ENCODE results near the gene ZNF575. TPM values are rescaled to one million over a fixed set of nuclear protein-coding genes. Genes with fewer than 3 reads are reported as not detected.

Gene ZNF575
- total RNA-seq, 1 donor from 2014 or later: 6.5 TPM

DNA sequence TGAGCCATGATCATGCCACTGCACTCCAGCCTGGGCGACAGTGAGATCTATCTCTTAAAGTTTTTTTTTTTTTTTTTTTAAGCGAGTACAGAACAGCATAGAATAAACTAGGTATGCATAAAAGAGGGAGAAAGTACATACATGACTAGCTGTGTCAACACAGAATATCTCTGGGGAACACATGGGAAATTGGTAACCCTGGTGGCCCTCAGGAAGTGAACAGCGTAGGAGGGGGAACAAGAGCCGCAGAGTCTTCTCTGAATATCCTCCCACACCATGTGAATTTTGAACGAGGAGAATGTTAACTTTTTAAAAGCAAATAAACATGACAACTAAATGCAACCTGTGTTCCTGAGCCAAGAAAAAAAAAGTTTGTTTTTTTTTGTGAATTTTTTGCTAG, 43.7 kb upstream of the ZNF575 start:
- H3K4me3 Mint-ChIP-seq (ENCODE audit: unreplicated experiment): no peak overlapping the region
- H3K4me1 Mint-ChIP-seq (ENCODE audit: unreplicated experiment): no peaks in the 10 kb centered on the region
- H3K27me3 Mint-ChIP-seq (ENCODE audit: unreplicated experiment): no peaks in the 10 kb centered on the region
- peaks cover under 1% of the 10 kb centered on the region for H3K36me3 Mint-ChIP-seq (ENCODE audit: unreplicated experiment)
- no peak for DNase-seq (ENCODE audit: extremely low spot score, unreplicated experiment)
- TF ChIP-seq, protein P1, sequence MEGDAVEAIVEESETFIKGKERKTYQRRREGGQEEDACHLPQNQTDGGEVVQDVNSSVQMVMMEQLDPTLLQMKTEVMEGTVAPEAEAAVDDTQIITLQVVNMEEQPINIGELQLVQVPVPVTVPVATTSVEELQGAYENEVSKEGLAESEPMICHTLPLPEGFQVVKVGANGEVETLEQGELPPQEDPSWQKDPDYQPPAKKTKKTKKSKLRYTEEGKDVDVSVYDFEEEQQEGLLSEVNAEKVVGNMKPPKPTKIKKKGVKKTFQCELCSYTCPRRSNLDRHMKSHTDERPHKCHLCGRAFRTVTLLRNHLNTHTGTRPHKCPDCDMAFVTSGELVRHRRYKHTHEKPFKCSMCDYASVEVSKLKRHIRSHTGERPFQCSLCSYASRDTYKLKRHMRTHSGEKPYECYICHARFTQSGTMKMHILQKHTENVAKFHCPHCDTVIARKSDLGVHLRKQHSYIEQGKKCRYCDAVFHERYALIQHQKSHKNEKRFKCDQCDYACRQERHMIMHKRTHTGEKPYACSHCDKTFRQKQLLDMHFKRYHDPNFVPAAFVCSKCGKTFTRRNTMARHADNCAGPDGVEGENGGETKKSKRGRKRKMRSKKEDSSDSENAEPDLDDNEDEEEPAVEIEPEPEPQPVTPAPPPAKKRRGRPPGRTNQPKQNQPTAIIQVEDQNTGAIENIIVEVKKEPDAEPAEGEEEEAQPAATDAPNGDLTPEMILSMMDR (IDR thresholded peaks at IDR 0.05): no peak
- H3K27ac Mint-ChIP-seq (ENCODE audit: unreplicated experiment): no peak overlapping the region
- no peaks in the 10 kb centered on the region for H3K9me3 Mint-ChIP-seq (ENCODE audit: unreplicated experiment)

DNA sequence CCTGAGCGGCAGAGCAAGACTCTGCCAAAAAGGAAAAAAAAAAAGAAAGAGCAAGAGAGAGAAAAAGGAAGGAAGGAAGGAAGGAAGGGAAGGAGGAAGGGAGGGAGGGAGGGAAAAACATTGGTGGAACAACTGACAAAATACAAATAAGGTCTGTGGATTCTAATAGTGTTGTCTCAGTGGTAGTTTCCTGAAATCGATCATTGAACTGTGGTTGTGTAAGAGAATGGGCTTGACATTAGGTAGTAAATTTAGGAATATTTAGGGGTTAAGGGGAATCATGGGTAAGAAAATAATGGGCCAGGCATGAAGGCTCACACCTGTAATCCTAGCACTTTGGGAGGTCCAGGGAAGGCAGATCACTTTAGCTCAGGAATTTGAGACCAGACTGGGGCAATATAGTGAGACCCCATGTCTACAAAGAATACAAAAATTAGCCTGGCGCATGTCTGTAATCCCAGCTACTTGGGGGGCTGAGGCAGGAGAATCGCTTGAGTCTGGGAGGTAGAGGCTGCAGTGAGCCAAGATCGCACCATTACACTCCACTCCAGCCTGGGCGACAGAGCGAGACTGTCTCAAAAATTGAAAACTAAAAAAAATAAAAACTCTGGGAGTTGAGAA, 42.9 kb upstream of the ZNF575 start:
- DNase-seq (ENCODE audit: extremely low spot score, unreplicated experiment): no peak
- Mint-ChIP-seq H3K27ac (ENCODE audit: unreplicated experiment) (no peak overlapping the region), H3K9me3 (ENCODE audit: unreplicated experiment) (no peaks in the 10 kb centered on the region), H3K27me3 (ENCODE audit: unreplicated experiment) (no peaks in the 10 kb centered on the region), H3K4me1 (ENCODE audit: unreplicated experiment) (no peaks in the 10 kb centered on the region), H3K4me3 (ENCODE audit: unreplicated experiment) (no peak overlapping the region), H3K36me3 (ENCODE audit: unreplicated experiment) (peaks cover 3% of the 10 kb centered on the region)
- TF ChIP-seq, protein P1 (IDR thresholded peaks at IDR 0.05): no peak

DNA sequence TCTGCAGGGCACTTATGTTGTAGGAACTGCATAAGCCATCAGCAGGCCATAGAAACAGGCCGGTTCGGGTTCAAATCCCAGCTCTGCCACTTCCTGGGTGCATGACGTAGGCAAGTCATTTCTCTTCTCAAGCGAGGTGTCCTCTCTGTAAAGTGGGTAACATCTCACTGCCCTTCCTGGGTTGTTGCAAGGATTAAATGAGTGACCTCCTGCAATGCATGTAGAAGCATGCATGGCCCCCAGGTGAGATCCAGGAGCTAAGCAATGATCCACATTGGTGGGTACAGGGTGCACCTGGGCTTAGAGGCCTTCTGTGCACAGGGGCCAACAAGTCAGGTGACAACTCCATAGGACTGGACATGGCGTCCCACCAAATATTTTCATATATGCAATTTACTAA, 42.2 kb upstream of the ZNF575 start:
- no peaks in the 10 kb centered on the region for H3K9me3 Mint-ChIP-seq (ENCODE audit: unreplicated experiment)
- no peaks in the 10 kb centered on the region for H3K4me1 Mint-ChIP-seq (ENCODE audit: unreplicated experiment)
- no peak for DNase-seq (ENCODE audit: extremely low spot score, unreplicated experiment)
- peaks cover 3% of the 10 kb centered on the region for H3K36me3 Mint-ChIP-seq (ENCODE audit: unreplicated experiment)
- no peak overlapping the region for H3K4me3 Mint-ChIP-seq (ENCODE audit: unreplicated experiment)
- H3K27me3 Mint-ChIP-seq (ENCODE audit: unreplicated experiment): no peaks in the 10 kb centered on the region
- no peak overlapping the region for H3K27ac Mint-ChIP-seq (ENCODE audit: unreplicated experiment)
- TF ChIP-seq, protein P1 (IDR thresholded peaks at IDR 0.05): no peak

DNA sequence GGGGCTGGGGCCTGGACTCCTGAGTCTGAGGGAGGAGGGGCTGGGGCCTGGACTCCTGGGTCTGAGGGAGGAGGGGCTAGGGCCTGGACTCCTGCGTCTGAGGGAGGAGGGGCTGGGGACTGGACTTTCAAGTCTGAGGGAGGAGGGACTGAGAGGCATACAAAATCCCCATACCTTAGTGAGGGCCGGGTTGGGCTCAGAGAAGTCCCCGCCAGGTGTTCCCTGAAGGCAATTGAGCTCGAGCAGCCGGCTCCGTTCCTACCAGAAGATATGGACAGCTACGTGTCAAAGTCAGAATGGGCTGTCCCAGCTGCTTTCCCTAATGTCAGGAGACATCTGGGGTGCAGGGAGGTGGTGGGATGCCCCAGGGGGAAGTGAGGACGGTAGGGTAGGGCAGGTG, 37.9 kb upstream of the ZNF575 start:
- Mint-ChIP-seq H3K27me3 (ENCODE audit: unreplicated experiment) (no peaks in the 10 kb centered on the region), H3K9me3 (ENCODE audit: unreplicated experiment) (no peaks in the 10 kb centered on the region), H3K36me3 (ENCODE audit: unreplicated experiment) (peaks cover 6% of the 10 kb centered on the region), H3K4me3 (ENCODE audit: unreplicated experiment) (no peak overlapping the region), H3K4me1 (ENCODE audit: unreplicated experiment) (no peaks in the 10 kb centered on the region), H3K27ac (ENCODE audit: unreplicated experiment) (no peak overlapping the region)
- DNase-seq (ENCODE audit: extremely low spot score, unreplicated experiment): no peak
- TF ChIP-seq, protein P1 (IDR thresholded peaks at IDR 0.05): no peak

DNA sequence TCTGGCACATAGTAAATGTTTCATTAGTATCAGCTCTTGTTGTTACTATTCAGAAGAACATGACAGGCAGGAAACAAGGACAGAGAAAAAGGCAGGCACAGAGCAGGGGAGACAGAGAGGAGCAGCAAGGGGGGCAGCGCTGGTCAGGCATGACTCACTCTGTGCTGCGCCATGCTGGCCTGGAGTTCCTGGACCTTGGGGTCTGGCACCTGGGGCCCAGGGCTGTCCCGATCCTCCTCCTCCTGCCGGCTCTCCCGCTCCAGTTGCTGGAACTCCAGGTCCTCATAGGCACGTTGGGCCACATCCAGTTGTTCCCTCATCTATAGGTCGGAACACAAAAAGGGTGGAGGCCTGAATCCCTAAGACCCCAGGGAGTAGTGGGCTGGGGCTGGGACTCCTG, 36.0 kb upstream of the ZNF575 start:
- no peak for DNase-seq (ENCODE audit: extremely low spot score, unreplicated experiment)
- TF ChIP-seq, protein P1 (IDR thresholded peaks at IDR 0.05): no peak
- Mint-ChIP-seq H3K27me3 (ENCODE audit: unreplicated experiment) (no peaks in the 10 kb centered on the region), H3K4me3 (ENCODE audit: unreplicated experiment) (no peak overlapping the region), H3K4me1 (ENCODE audit: unreplicated experiment) (no peaks in the 10 kb centered on the region), H3K9me3 (ENCODE audit: unreplicated experiment) (no peaks in the 10 kb centered on the region), H3K27ac (ENCODE audit: unreplicated experiment) (no peak overlapping the region), H3K36me3 (ENCODE audit: unreplicated experiment) (peaks cover 8% of the 10 kb centered on the region)
